Adrenal gland (tissue), 12 donors: ENCODE results near the gene CLMP. TPM values are rescaled to one million over a fixed set of nuclear protein-coding genes. Genes with fewer than 3 reads are reported as not detected.
A peak's percentile ranks its signal among the peaks of the same experiment; 100 is the strongest.

Source experiments
- DNase-seq, 7 donors: peaks; one replicate each; pipeline ENCODE4 v3.0.0-alpha.2; 2019 to 2020
- H3K27ac ChIP-seq, 5 donors: fragments of 200-600 bp; sonication (generic) in 4 of 5; 1 replicate in 3 of 5; 2 replicates in 2 of 5; pipeline versions ENCODE4 v1.5.1 to v1.8.0; 2016 to 2020; ENCODE audit warnings: mild to moderate bottlenecking in 1 of 5
- H3K27me3 ChIP-seq: fragments of 200-600 bp; 2 replicates; pipeline ENCODE4 v1.8.0; 2021
- H3K36me3 ChIP-seq, 2 donors: fragments of 200-600 bp; replicated peaks in 1 of 2; 1 replicate in 1 of 2; 2 replicates in 1 of 2; pipeline versions ENCODE4 v1.5.1 to v1.8.0; 2018 to 2022
- H3K4me1 ChIP-seq, 2 donors: fragments of 200-600 bp; replicated peaks in 1 of 2; 1 replicate in 1 of 2; 2 replicates in 1 of 2; pipeline versions ENCODE4 v1.5.1 to v1.8.0; 2018 to 2021
- H3K4me3 ChIP-seq, 4 donors: fragments of 200-600 bp; sonication (generic) in 3 of 4; one replicate each; pipeline ENCODE4 v1.5.1; 2016 to 2018
- H3K9me3 ChIP-seq, 3 donors: fragments of 200-600 bp; sonication (generic) in 1 of 3; replicated peaks in 1 of 3; 1 replicate in 2 of 3; 2 replicates in 1 of 3; pipeline versions ENCODE4 v1.5.1 to v1.8.0; 2016 to 2021
- CTCF ChIP-seq, 6 experiments: fragments of 450-650 bp in 4 of 6; fragments of 200-600 bp in 2 of 6; sonication (generic) in 1 of 6; IDR thresholded peaks; 1 replicate in 5 of 6; 2 replicates in 1 of 6; pipeline versions ENCODE4 v1.5.1 to v1.8.0; 2016 to 2021; ENCODE audit warnings: antibody characterized with exemption in 6 of 6, mild to moderate bottlenecking in 2 of 6, moderate library complexity in 1 of 6
- POLR2A ChIP-seq, 2 donors: fragments of 450-650 bp; IDR thresholded peaks; one replicate each; pipeline ENCODE4 v1.6.1; 2017; ENCODE audit warnings: antibody characterized with exemption in 2 of 2, mild to moderate bottlenecking in 2 of 2, moderate library complexity in 1 of 2
- WGBS, 4 donors: extraction: QIAGEN DNeasy Blood & Tissue Kit in 2 of 4; methylation state at CpG; one replicate each; pipeline versions ENCODE4 v1.1.5 to v1.1.7; 2013 to 2017; 5-methylcytosine and 5-hydroxymethylcytosine counted together
- intact Hi-C, 2 donors: fragments of 100-400 bp; cut with DNase I; formaldehyde crosslinking; loops; one replicate each; pipeline versions ENCODE4 v1.14.1 to v1.15.0; 2022 to 2023
- polyA plus RNA-seq, 3 donors: library from polyadenylated mRNA; stranded (reverse); fragments of 200-250 nt in 2 of 3; fragments of 350-450 nt in 1 of 3; fragmentation: Illumina TruSeq in 1 of 3; extraction: RNeasy Lipid Tissue Mini Kit (QIAGEN cat#74804) in 1 of 3; gene quantifications; one replicate each; pipeline ENCODE4 v1.2.3, GENCODE V29; 2013 to 2014
- total RNA-seq, 9 donors: library from RNA; depleted of rRNA in 4 of 9; stranded (reverse); fragments of >200 nt in 4 of 9; fragments of 120-200 nt in 1 of 9; fragmentation: NEBNext Ultra II Directional in 1 of 9; extraction: Animal tissue kit (Norgen Biotek cat#: 25700) in 1 of 9; gene quantifications; one replicate each; pipeline versions ENCODE4 v1.1.0 to v1.2.4, GENCODE V29; 2013 to 2023
- donor health status: healthy with polysubstance abuse.
- donor health status: Bipolar disorder and iron deficiency.
- donor health status: DM: yes; HTN: yes; CAD: no.
- donor health status: DM: no; HTN: no; CAD: no.
- donor health status: DM: no; HTN: no; CAD: no.
- donor health status: DM: yes; HTN: yes; CAD: no.

Gene CLMP
- total and polyA plus RNA-seq, 12 donors, result 3.8 to 36.6 (median 19.8) TPM

GRCh38 chr11:123085497-123085896, 109.6 kb downstream of the CLMP start:
- Histone ChIP-seq H3K27me3 (no peaks in the 10 kb centered on the region), H3K4me1 (peaks cover 3 to 13% of the 10 kb centered on the region in 2 donors), H3K9me3 (no peaks in the 10 kb centered on the region), H3K27ac (no peak overlapping the region), H3K36me3 (no peaks in the 10 kb centered on the region), H3K4me3 (no peak overlapping the region)
- DNase-seq, result peak in 1 of 7 donors; percentile 17
- WGBS, 4 donors, result 94 to 98% (median 95%) methylated on average over 5 of the region's 5 CpGs
- intact Hi-C loops, result no loop called here
- TF ChIP-seq POLR2A (IDR thresholded peaks at IDR 0.05) (no peak), CTCF (IDR thresholded peaks at IDR 0.05) (no peak)

- intact Hi-C loops, result no loop called here
- H3K27ac ChIP-seq, result peak overlapping the region in 2 of 5 donors; percentile 58 to 60
- peaks cover 3 to 13% of the 10 kb centered on the region in 2 donors for H3K4me1 ChIP-seq
- H3K27me3 ChIP-seq, result no peaks in the 10 kb centered on the region
- no peaks in the 10 kb centered on the region for H3K9me3 ChIP-seq
- H3K36me3 ChIP-seq, result no peaks in the 10 kb centered on the region
- TF ChIP-seq POLR2A (IDR thresholded peaks at IDR 0.05) (no peak), CTCF (IDR thresholded peaks at IDR 0.05) (no peak)
- WGBS, 4 donors, result 90 to 99% (median 96%) methylated on average over 7 of the region's 7 CpGs
- H3K4me3 ChIP-seq, result no peak overlapping the region
- DNase-seq, result peak in 1 of 7 donors; percentile 50
Measured at GRCh38 chr11:123084454-123084853, 110.6 kb downstream of the CLMP start.

- TF ChIP-seq POLR2A (IDR thresholded peaks at IDR 0.05) (no peak), CTCF (IDR thresholded peaks at IDR 0.05) (no peak)
- peak overlapping the region in 4 of 5 donors; percentile 11 to 69 (median 59) for H3K27ac ChIP-seq
- no peaks in the 10 kb centered on the region for H3K9me3 ChIP-seq
- 2 to 14% (median 3%) methylated on average over 4 of the region's 4 CpGs for WGBS, 4 donors
- H3K4me3 ChIP-seq, result no peak overlapping the region
- no peaks in the 10 kb centered on the region for H3K27me3 ChIP-seq
- intact Hi-C loops, result no loop called here
- peaks cover 3 to 13% of the 10 kb centered on the region in 2 donors for H3K4me1 ChIP-seq
- no peaks in the 10 kb centered on the region for H3K36me3 ChIP-seq
- DNase-seq, result peak; percentile 91 to 97 (median 96)
Measured at GRCh38 chr11:123083623-123084029, 111.4 kb downstream of the CLMP start.

GRCh38 chr11:123082977-123083376, 112.1 kb downstream of the CLMP start:
- Histone ChIP-seq H3K27me3 (no peaks in the 10 kb centered on the region), H3K4me3 (no peak overlapping the region), H3K36me3 (no peaks in the 10 kb centered on the region), H3K27ac (peak overlapping the region in 4 of 5 donors; percentile 11 to 69 (median 59)), H3K9me3 (no peaks in the 10 kb centered on the region), H3K4me1 (peaks cover 3 to 13% of the 10 kb centered on the region in 2 donors)
- 56 to 75% (median 60%) methylated on average over 4 of the region's 4 CpGs for WGBS, 4 donors
- intact Hi-C loops, result no loop called here
- peak in 1 of 7 donors; percentile 52 for DNase-seq
- no peak for TF ChIP-seq CTCF (IDR thresholded peaks at IDR 0.05)
- TF ChIP-seq POLR2A (IDR thresholded peaks at IDR 0.05), result no peak
